ACHN (cell line): ENCODE measurements around the gene RSBN1L.
"Not testable (repeated sequence)": the region's sequence is repeated elsewhere in the genome, so short reads cannot be mapped to it uniquely, and the experiment has no call there.

ENCODE experiments used
- DNase-seq: peaks from one replicate; pipeline ENCODE4 v3.0.0-alpha.2; 2015
- in situ Hi-C: cut with HindIII; loops from 2 replicates; pipeline ENCODE4 v1.10.0; 2017; ENCODE audit warnings: low sequenced_read_pairs, low pct_ligation_motif_present, low pct_unique_long_range_greater_than_20kb

Gene RSBN1L

GRCh38 chr7:77684030-77684429 is 12.2 kb upstream of the RSBN1L start:
- no peak for DNase-seq
- in situ Hi-C loops: no loop called here

- DNase-seq: no peak
- in situ Hi-C loops: no loop called here
Observed at GRCh38 chr7:77685233-77685632, 11.0 kb upstream of the RSBN1L start.

- in situ Hi-C loops: no loop called here
- DNase-seq: no peak
Observed at GRCh38 chr7:77687100-77687746, 9.0 kb upstream of the RSBN1L start.

- DNase-seq: no peak
- in situ Hi-C loops: no loop called here
Observed at GRCh38 chr7:77687747-77688144, 8.5 kb upstream of the RSBN1L start.

- DNase-seq: no peak
- in situ Hi-C loops: no loop called here
Observed at GRCh38 chr7:77690289-77690688, 6.0 kb upstream of the RSBN1L start.

GRCh38 chr7:77691892-77692491 is 4.3 kb upstream of the RSBN1L start:
- in situ Hi-C loops: no loop called here
- DNase-seq: no peak

GRCh38 chr7:77693830-77694583 is 2.3 kb upstream of the RSBN1L start:
- DNase-seq: no peak
- in situ Hi-C loops: no loop called here

GRCh38 chr7:77696643-77697534 is 630 bp downstream of the RSBN1L start:
- in situ Hi-C loops: no loop called here
- peak; percentile 72 for DNase-seq

GRCh38 chr7:77697535-77697831 is 1.2 kb downstream of the RSBN1L start:
- in situ Hi-C loops: no loop called here
- no peak for DNase-seq

- DNase-seq: no peak
- in situ Hi-C loops: no loop called here
Observed at GRCh38 chr7:77698042-77698625, 1.9 kb downstream of the RSBN1L start.

GRCh38 chr7:77699056-77699455 is 2.8 kb downstream of the RSBN1L start:
- in situ Hi-C loops: no loop called here
- peak; percentile 61 for DNase-seq

- no peak for DNase-seq
- in situ Hi-C loops: no loop called here
Observed at GRCh38 chr7:77702513-77702912, 6.3 kb downstream of the RSBN1L start.

GRCh38 chr7:77702968-77703472 is 6.8 kb downstream of the RSBN1L start:
- no peak for DNase-seq
- in situ Hi-C loops: no loop called here

GRCh38 chr7:77703669-77704068 is 7.4 kb downstream of the RSBN1L start:
- in situ Hi-C loops, DNase-seq: not testable (repeated sequence)

GRCh38 chr7:77707504-77707992 is 11.3 kb downstream of the RSBN1L start:
- in situ Hi-C loops: no loop called here
- DNase-seq: no peak

- DNase-seq: no peak
- in situ Hi-C loops: no loop called here
Observed at GRCh38 chr7:77710067-77710466, 13.8 kb downstream of the RSBN1L start.

- DNase-seq: no peak
- in situ Hi-C loops: no loop called here
Observed at GRCh38 chr7:77710861-77711260, 14.6 kb downstream of the RSBN1L start.

GRCh38 chr7:77714195-77714594 is 17.9 kb downstream of the RSBN1L start:
- no peak for DNase-seq
- in situ Hi-C loops: no loop called here
